GM12865 (cell line): ENCODE measurements around the gene MRTFA.
"Not testable (repeated sequence)": the region's sequence is repeated elsewhere in the genome, so short reads cannot be mapped to it uniquely, and the experiment has no call there.

Experiments
- DNase-seq: peaks from one replicate; pipeline ENCODE4 v3.0.0; 2010; ENCODE audit warnings: low read depth
- H3K4me3 ChIP-seq: 2 replicates; pipeline ENCODE4 v1.5.1; 2011; ENCODE audit warnings: mild to moderate bottlenecking, low read depth, low read length, control low read depth
- CTCF ChIP-seq: IDR thresholded peaks from 2 replicates; pipeline ENCODE4 v1.5.1; 2011; ENCODE audit warnings: low read length, control low read depth, low read depth, inconsistent platforms; ENCODE audit not compliant: insufficient read depth; ENCODE audit errors: missing control alignments

The MRTFA gene

GRCh38 chr22:40606306-40606705 is 30.2 kb downstream of the MRTFA start:
- TF ChIP-seq CTCF: no peak
- no peak for DNase-seq
- no peak overlapping the region for H3K4me3 ChIP-seq

GRCh38 chr22:40605761-40606160 is 30.8 kb downstream of the MRTFA start:
- TF ChIP-seq CTCF: no peak
- H3K4me3 ChIP-seq: no peak overlapping the region
- DNase-seq: no peak

GRCh38 chr22:40603088-40603605 is 33.4 kb downstream of the MRTFA start:
- DNase-seq: no peak

GRCh38 chr22:40602231-40602630 is 34.3 kb downstream of the MRTFA start:
- H3K4me3 ChIP-seq: no peak overlapping the region
- TF ChIP-seq CTCF: no peak
- no peak for DNase-seq

More at GRCh38 chr22:40603088-40603605, 33.4 kb downstream of the MRTFA start:
- no peak overlapping the region for H3K4me3 ChIP-seq
- TF ChIP-seq CTCF: no peak

GRCh38 chr22:40599731-40600130 is 36.8 kb downstream of the MRTFA start:
- no peak for TF ChIP-seq CTCF
- no peak for DNase-seq
- H3K4me3 ChIP-seq: no peak overlapping the region

GRCh38 chr22:40598712-40599111 is 37.8 kb downstream of the MRTFA start:
- H3K4me3 ChIP-seq: not testable (repeated sequence)

GRCh38 chr22:40597526-40598430 is 38.7 kb downstream of the MRTFA start:
- DNase-seq: no peak
- no peak for TF ChIP-seq CTCF
- no peak overlapping the region for H3K4me3 ChIP-seq

More at GRCh38 chr22:40598712-40599111, 37.8 kb downstream of the MRTFA start:
- not testable (repeated sequence) for DNase-seq
